GM23248 (cell line): Measurements from ENCODE around the gene CYB5D1. TPM values are rescaled to one million over a fixed set of nuclear protein-coding genes. Genes with fewer than 3 reads are reported as not detected.
A peak's percentile ranks its signal among the peaks of the same experiment; 100 is the strongest.

ENCODE experiments used
- DNase-seq: peaks from one replicate; pipeline ENCODE4 v3.0.0-alpha.2; 2015
- H2AFZ ChIP-seq: fragments of 200-600 bp; sonication (generic); 2 replicates; pipeline ENCODE4 v1.6.1; 2016; ENCODE audit warnings: antibody characterized with exemption
- H3F3A ChIP-seq: fragments of 200-600 bp; sonication (generic); 2 replicates; pipeline ENCODE4 v1.6.1; 2016; ENCODE audit warnings: mild to moderate bottlenecking, antibody characterized with exemption, mixed run types; ENCODE audit not compliant: insufficient read depth
- H3K27ac ChIP-seq: fragments of 200-600 bp; sonication (generic); 2 replicates; pipeline ENCODE4 v1.5.1; 2016; ENCODE audit warnings: mild to moderate bottlenecking
- H3K27me3 ChIP-seq: fragments of 200-600 bp; sonication (generic); replicated peaks from 2 replicates; pipeline ENCODE4 v1.6.1; 2016; ENCODE audit warnings: mild to moderate bottlenecking; ENCODE audit not compliant: insufficient read depth
- H3K36me3 ChIP-seq: fragments of 200-600 bp; sonication (generic); 2 replicates; pipeline ENCODE4 v1.6.1; 2016; ENCODE audit warnings: low read depth, mild to moderate bottlenecking
- H3K4me1 ChIP-seq: fragments of 200-600 bp; sonication (generic); 2 replicates; pipeline ENCODE4 v1.6.1; 2016; ENCODE audit warnings: mild to moderate bottlenecking; ENCODE audit not compliant: insufficient read depth
- H3K4me2 ChIP-seq: fragments of 200-600 bp; sonication (generic); one replicate; pipeline ENCODE4 v1.6.1; 2016; ENCODE audit warnings: mild to moderate bottlenecking; ENCODE audit not compliant: unreplicated experiment
- H3K4me3 ChIP-seq: fragments of 200-600 bp; sonication (generic); 2 replicates; pipeline ENCODE4 v1.5.1; 2016; ENCODE audit warnings: mild to moderate bottlenecking
- H3K79me2 ChIP-seq: fragments of 200-600 bp; sonication (generic); 2 replicates; pipeline ENCODE4 v1.6.1; 2016; ENCODE audit warnings: mild to moderate bottlenecking; ENCODE audit not compliant: insufficient read depth
- H3K9ac ChIP-seq: fragments of 200-600 bp; sonication (generic); 2 replicates; pipeline ENCODE4 v1.6.1; 2016; ENCODE audit warnings: mild to moderate bottlenecking
- H3K9me2 ChIP-seq: fragments of 200-600 bp; sonication (generic); 2 replicates; pipeline ENCODE4 v1.6.1; 2016; ENCODE audit warnings: mixed run types, mild to moderate bottlenecking, moderate library complexity; ENCODE audit not compliant: insufficient read depth
- H3K9me3 ChIP-seq: fragments of 200-600 bp; sonication (generic); one replicate; pipeline ENCODE4 v1.6.1; 2017; ENCODE audit warnings: low read depth
- H4K20me1 ChIP-seq: fragments of 200-600 bp; sonication (generic); 2 replicates; pipeline ENCODE4 v1.6.0; 2016; ENCODE audit not compliant: insufficient read depth
- EZH2 ChIP-seq: fragments of 200-600 bp; sonication (generic); IDR thresholded peaks from 2 replicates; pipeline ENCODE4 v1.6.1; 2018; ENCODE audit warnings: antibody characterized with exemption, mild to moderate bottlenecking; ENCODE audit not compliant: insufficient read depth, poor library complexity, severe bottlenecking
- EZH2phosphoT487 ChIP-seq: fragments of 200-600 bp; sonication (generic); IDR thresholded peaks from 2 replicates; pipeline ENCODE4 v1.6.1; 2018; ENCODE audit warnings: antibody characterized with exemption, moderate library complexity, mild to moderate bottlenecking, low read depth; ENCODE audit not compliant: insufficient read depth
- WGBS, 2 experiments: methylation state at CpG; one replicate each; pipeline ENCODE4 v1.1.6; 2015 to 2017; ENCODE audit warnings: low lambda C conversion rate in 2 of 2, low coverage in 1 of 2; ENCODE audit errors: missing lambda C conversion rate in 2 of 2; 5-methylcytosine and 5-hydroxymethylcytosine counted together
- in situ Hi-C: fragments of 300-500 bp; cut with MboI; formaldehyde crosslinking; loops from 2 replicates; pipeline ENCODE4 v1.15.0; 2020
- polyA plus RNA-seq: library from polyadenylated mRNA; unstranded; fragments of >200 nt; fragmentation: Nextera tagmentation; extraction: Ambion mirVana; gene quantifications from 2 replicates; pipeline ENCODE4 v1.2.1, GENCODE V29; 2016
- total RNA-seq: library from RNA; depleted of rRNA; stranded (reverse); fragments of >200 nt; shearing (Covaris generic); gene quantifications from 2 replicates; pipeline ENCODE4 v1.2.3, GENCODE V29; 2014

CYB5D1 gene
- total and polyA plus RNA-seq, 2 experiments from 2014 or later = 9.9 to 11.0 TPM

DNA sequence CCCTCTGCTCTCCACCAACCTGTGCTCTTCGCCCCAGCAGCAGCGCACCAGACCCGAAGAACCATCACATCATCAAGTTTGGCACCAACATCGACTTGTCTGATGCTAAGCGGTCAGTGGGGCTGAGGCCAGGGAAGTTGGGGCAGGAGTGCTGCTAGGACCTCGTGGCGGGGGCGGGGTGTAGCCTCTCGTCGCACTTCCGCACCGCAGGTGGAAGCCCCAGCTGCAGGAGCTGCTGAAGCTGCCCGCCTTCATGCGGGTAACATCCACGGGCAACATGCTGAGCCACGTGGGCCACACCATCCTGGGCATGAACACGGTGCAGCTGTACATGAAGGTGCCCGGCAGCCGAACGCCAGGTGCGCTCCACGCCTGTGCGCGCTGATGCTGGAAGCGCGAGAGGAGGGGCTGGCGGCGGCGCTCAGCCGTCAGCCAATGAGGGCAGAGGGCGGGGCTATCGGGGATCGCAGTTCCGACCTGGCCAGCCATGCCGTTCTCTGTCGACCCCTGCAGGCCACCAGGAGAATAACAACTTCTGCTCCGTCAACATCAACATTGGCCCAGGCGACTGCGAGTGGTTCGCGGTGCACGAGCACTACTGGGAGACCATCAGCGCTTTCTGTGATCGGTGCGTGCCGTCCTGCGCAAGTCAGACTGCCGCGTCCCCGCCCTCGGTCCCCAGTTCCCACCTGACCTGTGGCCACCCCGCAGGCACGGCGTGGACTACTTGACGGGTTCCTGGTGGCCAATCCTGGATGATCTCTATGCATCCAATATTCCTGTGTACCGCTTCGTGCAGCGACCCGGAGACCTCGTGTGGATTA is 6.2 kb upstream of the CYB5D1 start:
- 25 to 27% methylated on average over 53 to 59 of the region's 60 CpGs for WGBS, 2 experiments

DNA sequence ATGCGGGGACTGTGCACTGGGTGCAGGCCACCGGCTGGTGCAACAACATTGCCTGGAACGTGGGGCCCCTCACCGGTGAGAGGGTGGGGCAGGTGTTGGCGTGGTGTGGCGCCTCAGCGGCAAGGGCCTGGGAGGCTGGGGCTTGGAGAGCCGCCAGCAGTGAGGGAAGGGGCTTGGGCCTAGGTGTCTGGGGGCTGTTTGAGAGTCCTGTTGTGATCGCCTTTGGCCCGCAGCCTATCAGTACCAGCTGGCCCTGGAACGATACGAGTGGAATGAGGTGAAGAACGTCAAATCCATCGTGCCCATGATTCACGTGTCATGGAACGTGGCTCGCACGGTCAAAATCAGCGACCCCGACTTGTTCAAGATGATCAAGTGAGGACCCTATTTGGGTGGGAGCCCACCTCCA is 5.5 kb upstream of the CYB5D1 start:
- no peaks in the 10 kb centered on the region for H3K27me3 ChIP-seq
- DNase-seq = no peak
- no peak overlapping the region for H3K27ac ChIP-seq
- WGBS, 2 experiments = 76 to 81% methylated on average over 19 to 20 of the region's 20 CpGs
- peaks cover 50% of the 10 kb centered on the region for H3K79me2 ChIP-seq
- no peaks in the 10 kb centered on the region for H4K20me1 ChIP-seq
- no peaks in the 10 kb centered on the region; the same call in 1 of the 2 replicates for H3K36me3 ChIP-seq
- H3K4me3 ChIP-seq = no peak overlapping the region
- H3K9me3 ChIP-seq = no peaks in the 10 kb centered on the region
- no peak overlapping the region for H3K4me2 ChIP-seq
- no peak overlapping the region for H2AFZ ChIP-seq
- 0 out of 2 replicates have a peak, but pooled peaks cover 8% of the 10 kb centered on the region for H3K4me1 ChIP-seq
- H3F3A ChIP-seq = peaks cover 38% of the 10 kb centered on the region; the same call in 1 of the 2 replicates
- TF ChIP-seq EZH2phosphoT487 (no peak), EZH2 (no peak)
- in situ Hi-C loops = loop anchor here (10.0 kb wide), 1 partner anchor 107 kb away; no protein-coding TSS in a partner anchor
- H3K9ac ChIP-seq = no peak overlapping the region
- no peaks in the 10 kb centered on the region for H3K9me2 ChIP-seq

More for the DNA sequence above, 6.2 kb upstream of the CYB5D1 start:
- no peak for TF ChIP-seq EZH2phosphoT487
- peak; percentile 93 for DNase-seq
- no peaks in the 10 kb centered on the region for H3K9me3 ChIP-seq
- in situ Hi-C loops = loop anchor here (10.0 kb wide), 1 partner anchor 107 kb away; no protein-coding TSS in a partner anchor
- no peaks in the 10 kb centered on the region; the same call in 1 of the 2 replicates for H3K36me3 ChIP-seq
- no peak overlapping the region for H3K9ac ChIP-seq
- peaks cover 36% of the 10 kb centered on the region; the same call in 1 of the 2 replicates for H3F3A ChIP-seq
- H2AFZ ChIP-seq = no peak overlapping the region
- no peaks in the 10 kb centered on the region for H4K20me1 ChIP-seq
- H3K9me2 ChIP-seq = no peaks in the 10 kb centered on the region
- no peak overlapping the region for H3K4me2 ChIP-seq
- H3K4me3 ChIP-seq = no peak overlapping the region
- 0 out of 2 replicates have a peak, but pooled peaks cover 8% of the 10 kb centered on the region for H3K4me1 ChIP-seq
- peaks cover 54% of the 10 kb centered on the region for H3K79me2 ChIP-seq
- H3K27me3 ChIP-seq = no peaks in the 10 kb centered on the region
- no peak overlapping the region for H3K27ac ChIP-seq

DNA sequence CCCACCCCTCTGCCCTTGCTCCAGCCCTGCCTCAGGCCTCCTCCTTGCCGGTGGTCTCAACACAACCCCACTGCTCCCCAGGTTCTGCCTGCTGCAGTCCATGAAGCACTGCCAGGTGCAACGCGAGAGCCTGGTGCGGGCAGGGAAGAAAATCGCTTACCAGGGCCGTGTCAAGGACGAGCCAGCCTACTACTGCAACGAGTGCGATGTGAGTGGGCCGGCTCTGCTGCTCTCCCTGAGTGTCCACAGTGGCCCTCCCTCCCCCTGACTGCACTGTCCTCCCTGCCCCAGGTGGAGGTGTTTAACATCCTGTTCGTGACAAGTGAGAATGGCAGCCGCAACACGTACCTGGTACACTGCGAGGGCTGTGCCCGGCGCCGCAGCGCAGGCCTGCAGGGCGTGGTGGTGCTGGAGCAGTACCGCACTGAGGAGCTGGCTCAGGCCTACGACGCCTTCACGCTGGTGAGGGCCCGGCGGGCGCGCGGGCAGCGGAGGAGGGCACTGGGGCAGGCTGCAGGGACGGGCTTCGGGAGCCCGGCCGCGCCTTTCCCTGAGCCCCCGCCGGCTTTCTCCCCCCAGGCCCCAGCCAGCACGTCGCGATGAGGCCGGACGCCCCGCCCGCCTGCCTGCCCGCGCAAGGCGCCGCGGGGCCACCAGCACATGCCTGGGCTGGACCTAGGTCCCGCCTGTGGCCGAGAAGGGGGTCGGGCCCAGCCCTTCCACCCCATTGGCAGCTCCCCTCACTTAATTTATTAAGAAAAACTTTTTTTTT is 4.7 kb upstream of the CYB5D1 start:
- DNase-seq = no peak
- no peak for TF ChIP-seq EZH2
- peaks cover 45% of the 10 kb centered on the region for H3K79me2 ChIP-seq
- no peak overlapping the region for H3K4me2 ChIP-seq
- H3K4me3 ChIP-seq = no peak overlapping the region
- H2AFZ ChIP-seq = no peak overlapping the region
- peaks cover 38% of the 10 kb centered on the region; the same call in 1 of the 2 replicates for H3F3A ChIP-seq
- no peaks in the 10 kb centered on the region; the same call in 1 of the 2 replicates for H3K36me3 ChIP-seq
- no peak overlapping the region for H3K9ac ChIP-seq
- 86 to 89% methylated on average over 22 to 46 of the region's 51 CpGs for WGBS, 2 experiments
- in situ Hi-C loops = loop anchor here (10.0 kb wide), 1 partner anchor 108 kb away; no protein-coding TSS in a partner anchor
- no peak overlapping the region for H3K27ac ChIP-seq
- H3K9me3 ChIP-seq = no peaks in the 10 kb centered on the region
- H4K20me1 ChIP-seq = no peaks in the 10 kb centered on the region
- no peaks in the 10 kb centered on the region for H3K9me2 ChIP-seq
- 0 out of 2 replicates have a peak, but pooled peaks cover 8% of the 10 kb centered on the region for H3K4me1 ChIP-seq
- H3K27me3 ChIP-seq = no peaks in the 10 kb centered on the region

DNA sequence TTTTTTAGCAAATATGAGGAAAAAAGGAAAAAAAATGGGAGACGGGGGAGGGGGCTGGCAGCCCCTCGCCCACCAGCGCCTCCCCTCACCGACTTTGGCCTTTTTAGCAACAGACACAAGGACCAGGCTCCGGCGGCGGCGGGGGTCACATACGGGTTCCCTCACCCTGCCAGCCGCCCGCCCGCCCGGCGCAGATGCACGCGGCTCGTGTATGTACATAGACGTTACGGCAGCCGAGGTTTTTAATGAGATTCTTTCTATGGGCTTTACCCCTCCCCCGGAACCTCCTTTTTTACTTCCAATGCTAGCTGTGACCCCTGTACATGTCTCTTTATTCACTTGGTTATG is 4.1 kb upstream of the CYB5D1 start:
- H3K9me2 ChIP-seq = no peaks in the 10 kb centered on the region
- H4K20me1 ChIP-seq = no peaks in the 10 kb centered on the region
- H3K27ac ChIP-seq = no peak overlapping the region
- WGBS, 2 experiments = 90 to 92% methylated on average over 15 to 21 of the region's 21 CpGs
- peaks cover 44% of the 10 kb centered on the region for H3K79me2 ChIP-seq
- in situ Hi-C loops = loop anchor here (10.0 kb wide), 1 partner anchor 109 kb away; no protein-coding TSS in a partner anchor
- H3K9me3 ChIP-seq = no peaks in the 10 kb centered on the region
- H3K27me3 ChIP-seq = no peaks in the 10 kb centered on the region
- no peak overlapping the region for H3K4me2 ChIP-seq
- no peak for DNase-seq
- peaks cover 38% of the 10 kb centered on the region; the same call in 1 of the 2 replicates for H3F3A ChIP-seq
- no peak overlapping the region for H3K4me3 ChIP-seq
- H3K4me1 ChIP-seq = 0 out of 2 replicates have a peak, but pooled peaks cover 9% of the 10 kb centered on the region
- no peak overlapping the region for H2AFZ ChIP-seq
- no peak overlapping the region for H3K9ac ChIP-seq
- no peaks in the 10 kb centered on the region; the same call in 1 of the 2 replicates for H3K36me3 ChIP-seq
- no peak for TF ChIP-seq EZH2phosphoT487
- no peak for TF ChIP-seq EZH2
